Osteoblast (primary cell): ENCODE measurements around the gene CHRDL2. TPM values are rescaled to one million over a fixed set of nuclear protein-coding genes. Genes with fewer than 3 reads are reported as not detected.

Source experiments
- DNase-seq: peaks from one replicate; pipeline ENCODE4 v3.0.0; 2011; ENCODE audit warnings: low spot score, mixed read lengths; ENCODE audit not compliant: insufficient read length; ENCODE audit errors: missing footprints
- H2AFZ ChIP-seq: 2 replicates; pipeline ENCODE4 v1.6.0; 2011; ENCODE audit warnings: mild to moderate bottlenecking, low read length
- H3K27ac ChIP-seq: 2 replicates; pipeline ENCODE4 v1.5.1; 2011; ENCODE audit warnings: mild to moderate bottlenecking, low read depth, low read length, moderate library complexity
- H3K27me3 ChIP-seq: 2 replicates; pipeline ENCODE4 v1.6.0; 2012; ENCODE audit warnings: mild to moderate bottlenecking, control low read depth, inconsistent platforms, low read length, moderate library complexity; ENCODE audit not compliant: insufficient read depth
- H3K36me3 ChIP-seq: 2 replicates; pipeline ENCODE4 v1.5.1; 2011; ENCODE audit warnings: mild to moderate bottlenecking, low read length, control low read depth, moderate library complexity; ENCODE audit not compliant: insufficient read depth
- H3K4me1 ChIP-seq: 2 replicates; pipeline ENCODE4 v1.5.1; 2011; ENCODE audit warnings: mild to moderate bottlenecking, low read length, control low read depth, moderate library complexity; ENCODE audit not compliant: insufficient read depth
- H3K4me2 ChIP-seq: 2 replicates; pipeline ENCODE4 v1.6.0; 2011; ENCODE audit warnings: mild to moderate bottlenecking, low read length; ENCODE audit not compliant: insufficient read depth
- H3K4me3 ChIP-seq: fragments of 200-600 bp; sonication (generic); 3 replicates; pipeline ENCODE4 v1.5.1; 2012; ENCODE audit warnings: mild to moderate bottlenecking, low read length, inconsistent platforms; ENCODE audit not compliant: insufficient read depth
- H3K79me2 ChIP-seq: 2 replicates; pipeline ENCODE4 v1.6.0; 2012; ENCODE audit warnings: mild to moderate bottlenecking, low read length, control low read depth, inconsistent platforms; ENCODE audit not compliant: insufficient read depth
- H3K9me3 ChIP-seq: 2 replicates; pipeline ENCODE4 v1.5.1; 2011; ENCODE audit warnings: low read depth, low read length, control low read depth
- H4K20me1 ChIP-seq: 2 replicates; pipeline ENCODE4 v1.6.0; 2012; ENCODE audit warnings: mild to moderate bottlenecking, low read length, control low read depth; ENCODE audit not compliant: insufficient read depth
- CTCF ChIP-seq: IDR thresholded peaks from 2 replicates; pipeline ENCODE4 v1.5.1; 2011; ENCODE audit warnings: mild to moderate bottlenecking, low read depth, low read length, moderate library complexity; ENCODE audit errors: extremely low read depth
- total RNA-seq: library from RNA; depleted of rRNA; stranded (reverse); fragments of >200 nt; gene quantifications from 2 replicates; pipeline ENCODE4 v1.2.3, GENCODE V29; 2012

Gene CHRDL2
- total RNA-seq, 1 donor: under 0.01 TPM

DNA sequence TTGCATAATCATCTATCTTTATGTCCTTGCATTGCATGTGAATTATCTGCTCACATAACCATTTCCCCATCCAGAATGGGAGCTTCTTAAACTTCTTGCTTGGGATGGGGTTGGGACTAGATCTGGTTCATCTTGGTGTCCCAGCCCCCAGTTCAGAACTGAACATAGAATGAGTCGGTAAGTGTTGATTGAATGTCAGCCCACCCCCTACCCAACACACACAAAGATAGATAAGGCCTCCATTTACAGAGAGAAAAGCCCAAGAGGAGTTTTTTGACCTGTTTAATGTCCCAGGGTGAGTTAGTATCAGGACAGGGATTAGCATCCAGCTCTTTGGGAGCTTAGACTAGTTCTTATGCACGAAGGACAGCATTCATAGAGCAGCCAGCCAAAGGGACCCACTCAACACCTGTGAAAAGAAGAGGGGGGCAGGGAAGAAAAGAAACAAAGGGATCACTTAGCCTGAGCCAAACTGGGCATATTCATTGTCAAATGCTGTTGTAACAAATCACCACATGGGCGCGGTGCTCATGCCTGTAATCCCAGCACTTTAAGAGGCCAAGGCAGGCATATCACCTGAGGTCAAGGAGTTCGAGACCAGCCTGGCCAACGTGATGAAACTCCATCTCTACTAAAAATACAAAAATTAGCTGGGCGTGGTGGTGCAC, 57.4 kb downstream of the CHRDL2 start:
- H3K4me3 ChIP-seq: peak overlapping the region; percentile 14
- H3K79me2 ChIP-seq: no peaks in the 10 kb centered on the region
- H4K20me1 ChIP-seq: no peaks in the 10 kb centered on the region
- peak overlapping the region; percentile 54 for H3K4me2 ChIP-seq
- peak overlapping the region; percentile 98 for H3K27ac ChIP-seq
- peak overlapping the region; percentile 34 for H2AFZ ChIP-seq
- no peaks in the 10 kb centered on the region for H3K27me3 ChIP-seq
- no peak for DNase-seq
- no peaks in the 10 kb centered on the region for H3K36me3 ChIP-seq
- H3K4me1 ChIP-seq: peaks cover 32% of the 10 kb centered on the region
- H3K9me3 ChIP-seq: no peaks in the 10 kb centered on the region
- TF ChIP-seq CTCF: no peak

- peak; percentile 96 for DNase-seq
- TF ChIP-seq CTCF: no peak
- no peaks in the 10 kb centered on the region for H3K79me2 ChIP-seq
- no peaks in the 10 kb centered on the region for H3K9me3 ChIP-seq
- H2AFZ ChIP-seq: peak overlapping the region; percentile 34
- no peaks in the 10 kb centered on the region for H4K20me1 ChIP-seq
- peak overlapping the region; percentile 98 for H3K27ac ChIP-seq
- H3K36me3 ChIP-seq: no peaks in the 10 kb centered on the region
- peak overlapping the region; percentile 14 for H3K4me3 ChIP-seq
- H3K4me1 ChIP-seq: peaks cover 28% of the 10 kb centered on the region
- H3K4me2 ChIP-seq: peak overlapping the region; percentile 54
- no peaks in the 10 kb centered on the region for H3K27me3 ChIP-seq
Measured at GRCh38 chr11:74672956-74673692, 58.1 kb downstream of the CHRDL2 start.

- no peaks in the 10 kb centered on the region for H4K20me1 ChIP-seq
- H3K4me2 ChIP-seq: no peak overlapping the region
- TF ChIP-seq CTCF: peak; percentile 8
- H2AFZ ChIP-seq: no peak overlapping the region
- H3K9me3 ChIP-seq: no peaks in the 10 kb centered on the region
- H3K36me3 ChIP-seq: no peaks in the 10 kb centered on the region
- no peaks in the 10 kb centered on the region for H3K27me3 ChIP-seq
- H3K79me2 ChIP-seq: no peaks in the 10 kb centered on the region
- DNase-seq: peak; percentile 73
- no peak overlapping the region for H3K4me3 ChIP-seq
- peak overlapping the region; percentile 98 for H3K27ac ChIP-seq
- peaks cover 28% of the 10 kb centered on the region for H3K4me1 ChIP-seq
Measured at GRCh38 chr11:74672332-74672955, 58.8 kb downstream of the CHRDL2 start.
